Activated CD4-positive, alpha-beta T cell treated with anti-CD3 and anti-CD28 coated beads, Interleukin-2, amount 10 ng/mL, durations not matched to agents 7 days and 5 days (primary cell): ENCODE data around the gene NRL. TPM values are rescaled to one million over a fixed set of nuclear protein-coding genes. Genes with fewer than 3 reads are reported as not detected.

Experiments used
- CTCF ChIA-PET: fragments of 350-600 bp; sonication (Branson Sonifier 250); formaldehyde crosslinking; loops from one replicate; lab custom pipeline; 2021; ENCODE audit warnings: antibody characterized with exemption; lab: Charles Lee
- POLR2A ChIA-PET: fragments of 350-600 bp; sonication (Branson Sonifier 250); formaldehyde crosslinking; loops from one replicate; lab custom pipeline; 2021; ENCODE audit warnings: antibody characterized with exemption; lab: Charles Lee
- DNase-seq: peaks from one replicate; pipeline ENCODE4 v3.0.0-alpha.2; 2020
- H3K27ac Mint-ChIP-seq: one replicate; pipeline ENCODE4 v1.8.0; 2021; ENCODE audit warnings: mild to moderate bottlenecking, moderate library complexity, mixed read lengths
- H3K27me3 Mint-ChIP-seq: one replicate; pipeline ENCODE4 v1.8.0; 2021; ENCODE audit warnings: mixed read lengths
- H3K36me3 Mint-ChIP-seq: one replicate; pipeline ENCODE4 v1.8.0; 2021; ENCODE audit warnings: low read depth, mixed read lengths
- H3K4me1 Mint-ChIP-seq: one replicate; pipeline ENCODE4 v1.8.0; 2021; ENCODE audit warnings: mixed read lengths
- H3K4me3 Mint-ChIP-seq: one replicate; pipeline ENCODE4 v1.8.0; 2021; ENCODE audit warnings: mild to moderate bottlenecking, moderate library complexity, mixed read lengths
- H3K9me3 Mint-ChIP-seq: one replicate; pipeline ENCODE4 v1.8.0; 2021; ENCODE audit warnings: mixed read lengths
- total RNA-seq, 2 experiments: library from RNA; stranded (reverse); gene quantifications; one replicate each; pipeline ENCODE4 v1.2.3, GENCODE V29; 2021

The NRL gene
- total RNA-seq, 2 experiments from 2014 or later = 3.1 to 3.3 TPM

DNA sequence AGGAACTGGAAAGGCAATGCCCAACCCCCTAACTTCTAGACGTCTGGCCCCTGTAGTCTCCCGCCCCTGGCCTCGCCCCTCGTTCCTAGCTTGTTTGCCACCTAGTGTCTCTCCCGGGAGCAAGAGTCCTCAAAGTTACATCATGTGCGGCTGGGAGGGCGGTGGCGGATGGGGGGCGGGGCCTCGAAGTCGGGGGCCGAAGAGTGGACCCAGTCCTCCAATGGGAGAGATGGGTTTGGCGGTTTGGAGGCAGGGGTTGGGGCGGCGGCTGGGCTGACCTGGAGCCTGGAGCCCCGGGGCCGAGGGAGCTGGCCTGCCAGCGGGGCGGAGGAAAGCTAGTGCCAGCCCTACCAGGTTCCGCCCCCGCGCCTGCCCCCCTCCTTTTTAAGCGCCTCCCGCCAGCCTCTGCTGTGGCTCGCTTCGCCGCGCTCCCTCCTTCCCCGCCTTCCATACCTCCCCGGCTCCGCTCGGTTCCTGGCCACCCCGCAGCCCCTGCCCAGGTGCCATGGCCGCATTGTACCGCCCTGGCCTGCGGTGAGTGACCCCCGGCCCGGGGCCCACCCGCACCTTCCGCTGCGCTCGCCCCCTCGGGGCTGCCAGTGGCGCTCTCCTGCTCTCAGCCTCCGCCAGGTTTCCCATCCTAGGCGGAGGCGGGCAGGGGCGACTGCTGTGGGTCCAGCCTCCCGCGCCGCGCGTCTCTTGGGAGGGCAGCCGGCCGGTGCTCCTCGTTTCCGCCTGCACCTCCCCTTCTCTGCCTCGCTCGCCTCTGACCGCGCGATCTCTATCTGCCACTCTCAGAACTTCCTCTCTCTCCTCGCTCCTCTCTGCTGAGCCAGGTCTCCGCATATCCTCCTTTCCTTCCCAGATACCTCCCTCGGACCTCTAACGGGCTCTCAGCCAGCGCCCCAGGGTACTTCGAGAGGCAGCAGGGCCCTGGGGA lies 20.6 kb downstream of the NRL start, which contains the start of gene PCK2:
TSS of gene PCK2 (plus strand) at position 411 of the 940 bp plus-strand sequence. CDS start at position 506, 95 bp downstream.
- Mint-ChIP-seq H3K9me3 (no peaks in the 10 kb centered on the region), H3K36me3 (peaks cover 28% of the 10 kb centered on the region), H3K4me1 (peaks cover 35% of the 10 kb centered on the region), H3K27me3 (no peaks in the 10 kb centered on the region), H3K27ac (peak within 1 kb of the TSS; percentile 98), H3K4me3 (peak within 1 kb of the TSS; percentile 100)
- ChIA-PET CTCF (interaction anchor here (1.3 to 9.6 kb wide), 6 partner anchors 12 to 148 kb away, joined by 3 to 138 read pairs (median 7); partner anchors contain the start of genes DCAF11, IRF9 and TINF2), POLR2A (interaction anchor here (0.7 to 2.7 kb wide), 3 partner anchors 11 to 20 kb away, joined by 8 to 13 read pairs (median 9); partner anchors contain the start of genes DCAF11 and NRL)
- peak; percentile 79 for DNase-seq

DNA sequence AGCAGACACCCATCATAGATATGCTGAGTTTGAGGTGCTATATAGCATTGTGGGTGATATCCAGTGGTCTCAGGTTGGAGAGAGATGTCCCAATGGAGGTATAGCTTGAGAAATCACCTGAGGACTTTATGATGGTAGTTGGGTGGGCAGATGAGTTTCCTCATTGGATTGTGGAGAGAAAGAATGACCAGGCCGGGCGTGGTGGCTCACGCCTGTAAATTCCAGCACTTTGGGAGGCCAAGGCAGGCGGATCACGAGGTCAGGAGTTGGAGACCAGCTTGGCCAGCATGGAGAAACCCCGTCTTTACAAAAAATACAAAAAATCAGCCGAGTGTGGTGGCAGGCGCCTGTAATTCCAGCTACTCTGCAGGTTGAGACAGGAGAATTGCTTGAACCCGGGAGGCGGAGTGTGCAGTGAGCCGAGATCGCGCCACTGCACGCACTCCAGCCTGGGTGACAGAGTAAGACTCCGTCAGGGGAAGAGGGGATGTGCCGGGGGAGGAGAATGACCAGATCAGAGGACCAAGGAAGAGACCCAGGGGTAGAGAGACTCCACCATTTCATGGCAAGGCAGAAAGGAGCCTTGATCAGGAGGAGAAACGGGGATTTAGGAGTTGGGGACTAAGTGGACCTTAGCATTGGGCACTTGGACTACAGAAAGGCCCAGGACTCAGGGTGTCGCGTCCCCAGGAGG lies 21.4 kb downstream of the NRL start:
- Mint-ChIP-seq H3K4me1 (peaks cover 35% of the 10 kb centered on the region), H3K27me3 (no peaks in the 10 kb centered on the region), H3K36me3 (peaks cover 22% of the 10 kb centered on the region), H3K4me3 (peak overlapping the region; percentile 100), H3K9me3 (no peaks in the 10 kb centered on the region), H3K27ac (peak overlapping the region; percentile 76)
- ChIA-PET POLR2A (interaction anchor here (1.2 to 2.7 kb wide), 2 partner anchors 15 to 21 kb away, joined by 9 to 13 read pairs; partner anchors contain the start of genes DCAF11 and NRL), CTCF (interaction anchor here (1.0 to 9.6 kb wide), 4 partner anchors 12 to 67 kb away, joined by 3 to 138 read pairs (median 14); partner anchors contain the start of gene IRF9)
- DNase-seq = no peak

GRCh38 chr14:24092505-24093206 lies 22.1 kb downstream of the NRL start:
- Mint-ChIP-seq H3K4me3 (peak overlapping the region; percentile 100), H3K36me3 (peaks cover 17% of the 10 kb centered on the region), H3K27me3 (no peaks in the 10 kb centered on the region), H3K27ac (peak overlapping the region; percentile 76), H3K9me3 (no peaks in the 10 kb centered on the region), H3K4me1 (peaks cover 35% of the 10 kb centered on the region)
- no peak for DNase-seq
- ChIA-PET POLR2A (interaction anchor here (0.9 kb wide), 1 partner anchor 43 kb away, joined by 4 read pairs; the partner anchor contains the start of gene PSME1), CTCF (interaction anchor here (1.0 to 9.6 kb wide), 4 partner anchors 12 to 68 kb away, joined by 3 to 138 read pairs (median 14); partner anchors contain the start of gene IRF9)

DNA sequence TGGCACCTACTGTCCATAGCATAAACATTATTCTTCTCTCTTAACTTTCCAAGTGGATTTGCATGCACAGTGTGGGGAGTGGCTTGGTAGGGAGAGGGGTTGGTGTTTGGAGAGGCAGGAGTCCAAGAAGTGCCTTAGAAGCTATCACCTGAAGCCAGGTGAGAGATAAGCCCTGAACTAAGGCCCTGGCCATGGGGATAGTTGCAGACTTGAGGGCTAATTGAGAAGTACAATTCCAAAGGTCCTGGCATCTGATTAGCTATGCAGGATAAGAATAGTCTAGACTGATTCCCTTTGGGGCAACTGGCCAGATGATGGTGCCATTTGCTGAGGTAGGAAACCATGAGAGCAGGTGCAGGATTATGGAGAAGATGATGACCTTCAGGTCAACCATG lies 22.6 kb downstream of the NRL start:
- Mint-ChIP-seq H3K27me3 (no peaks in the 10 kb centered on the region), H3K4me1 (peaks cover 35% of the 10 kb centered on the region), H3K9me3 (no peaks in the 10 kb centered on the region), H3K27ac (peak overlapping the region; percentile 76), H3K4me3 (no peak overlapping the region), H3K36me3 (peaks cover 17% of the 10 kb centered on the region)
- ChIA-PET POLR2A (interaction anchor here (0.9 kb wide), 1 partner anchor 44 kb away, joined by 4 read pairs; the partner anchor contains the start of gene PSME1), CTCF (interaction anchor here (0.9 to 9.6 kb wide), 4 partner anchors 11 to 69 kb away, joined by 3 to 138 read pairs (median 13); partner anchors contain the start of gene IRF9)
- DNase-seq = no peak

DNA sequence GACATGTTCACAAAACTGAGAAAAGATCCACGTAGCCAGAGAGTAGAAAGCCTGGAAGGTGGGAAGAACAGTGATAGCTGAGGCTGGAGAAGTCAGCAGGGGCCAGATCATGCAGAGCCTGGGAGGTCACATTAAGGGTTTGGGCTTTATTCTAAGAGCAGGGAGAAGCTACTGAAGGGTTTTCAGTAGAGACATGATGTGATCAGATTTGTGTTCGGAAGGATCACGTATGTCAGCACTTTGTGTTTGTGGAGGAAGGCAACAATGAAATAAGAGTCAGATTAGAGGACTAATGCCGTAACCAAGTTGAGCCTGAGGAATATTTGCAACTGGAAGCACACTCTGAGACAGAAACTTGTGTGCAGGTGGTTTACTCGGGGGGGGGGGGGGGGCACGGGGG lies 24.9 kb downstream of the NRL start:
- no peaks in the 10 kb centered on the region for H3K27me3 Mint-ChIP-seq
- H3K36me3 Mint-ChIP-seq = peaks cover 2% of the 10 kb centered on the region
- no peaks in the 10 kb centered on the region for H3K9me3 Mint-ChIP-seq
- H3K4me3 Mint-ChIP-seq = no peak overlapping the region
- DNase-seq = no peak
- H3K4me1 Mint-ChIP-seq = peaks cover 20% of the 10 kb centered on the region
- H3K27ac Mint-ChIP-seq = no peak overlapping the region
- ChIA-PET POLR2A (no interaction called here), CTCF (interaction anchor here (0.9 to 9.6 kb wide), 14 partner anchors 9 to 200 kb away, joined by 3 to 138 read pairs (median 5); partner anchors contain the start of genes CARMIL3, DCAF11, DHRS4L2 and NRL)

- ChIA-PET CTCF (interaction anchor here (0.6 to 1.0 kb wide), 5 partner anchors 8 to 340 kb away, joined by 3 read pairs; partner anchors contain the start of gene IRF9), POLR2A (no interaction called here)
- no peak overlapping the region for H3K4me3 Mint-ChIP-seq
- H3K27ac Mint-ChIP-seq = no peak overlapping the region
- peaks cover 13% of the 10 kb centered on the region for H3K4me1 Mint-ChIP-seq
- H3K36me3 Mint-ChIP-seq = no peaks in the 10 kb centered on the region
- no peaks in the 10 kb centered on the region for H3K9me3 Mint-ChIP-seq
- no peaks in the 10 kb centered on the region for H3K27me3 Mint-ChIP-seq
- DNase-seq = no peak
These were observed 26.7 kb downstream of the NRL start for GRCh38 chr14:24088095-24088494.

DNA sequence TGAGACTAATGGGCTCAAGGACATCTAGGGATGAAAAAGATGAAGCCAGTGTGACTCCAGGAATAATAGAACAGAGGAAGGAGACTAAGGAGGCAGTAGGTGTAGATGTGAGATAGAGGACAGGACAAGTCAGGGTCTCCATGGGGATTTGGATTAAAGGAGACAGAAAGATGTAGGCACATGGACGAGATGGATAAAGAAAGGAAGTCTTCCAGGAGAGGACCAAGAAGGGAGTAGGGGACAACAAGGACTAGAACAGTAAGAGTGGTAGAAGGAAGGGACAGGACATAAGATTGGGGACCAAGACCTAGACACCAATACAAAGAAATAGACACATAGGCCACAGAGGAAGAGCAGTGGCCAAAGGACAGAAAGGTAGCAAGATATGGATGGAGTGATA lies 27.7 kb downstream of the NRL start:
- Mint-ChIP-seq H3K4me1 (peaks cover 11% of the 10 kb centered on the region), H3K36me3 (no peaks in the 10 kb centered on the region), H3K4me3 (no peak overlapping the region), H3K9me3 (no peaks in the 10 kb centered on the region), H3K27ac (no peak overlapping the region), H3K27me3 (peaks cover 1% of the 10 kb centered on the region)
- CTCF ChIA-PET = interaction anchor here (1.0 to 1.1 kb wide), 2 partner anchors 20 to 23 kb away, joined by 3 to 4 read pairs; no protein-coding TSS in a partner anchor
- no peak for DNase-seq
- POLR2A ChIA-PET = no interaction called here

DNA sequence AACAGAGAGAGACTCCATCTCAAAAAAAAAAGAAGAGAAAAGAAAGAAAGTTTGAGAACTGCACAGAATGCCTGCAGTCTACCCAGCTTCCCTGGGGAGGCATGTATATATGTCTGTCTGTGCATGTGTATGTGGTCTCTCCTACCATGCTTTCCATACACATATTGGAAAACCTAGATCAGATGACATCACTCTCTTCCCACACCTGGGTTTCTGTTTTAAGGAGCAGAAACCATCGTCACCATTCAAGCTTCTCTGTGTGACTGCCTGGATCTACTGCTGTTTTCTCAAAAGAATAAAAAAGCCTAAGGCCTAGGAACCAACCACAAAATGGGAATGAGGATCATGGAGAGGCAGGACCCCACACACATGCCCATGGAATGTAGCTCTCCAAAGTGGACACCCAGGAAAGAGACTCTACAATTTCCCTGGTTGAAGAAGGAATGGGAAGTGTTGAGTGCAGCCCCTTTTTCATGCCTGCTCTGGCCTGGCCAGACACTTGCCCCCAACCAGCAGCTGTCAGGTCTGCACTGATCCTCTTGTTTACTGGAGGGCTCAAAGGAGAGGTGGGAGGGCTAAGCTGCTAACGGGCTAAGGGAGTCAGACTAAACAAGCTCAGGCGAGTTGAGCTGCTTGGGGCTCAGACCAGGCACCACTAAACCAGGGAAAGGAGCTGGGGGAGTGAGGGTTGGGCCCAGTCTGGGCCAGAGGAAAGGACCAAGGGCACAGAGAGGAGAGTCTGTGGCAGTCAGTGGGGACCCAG lies 28.4 kb downstream of the NRL start:
- Mint-ChIP-seq H3K27me3 (peaks cover 1% of the 10 kb centered on the region), H3K4me1 (peaks cover 14% of the 10 kb centered on the region), H3K9me3 (no peaks in the 10 kb centered on the region), H3K4me3 (no peak overlapping the region), H3K36me3 (no peaks in the 10 kb centered on the region), H3K27ac (no peak overlapping the region)
- DNase-seq = no peak
- POLR2A ChIA-PET = interaction anchor here (0.7 kb wide), 1 partner anchor 197 kb away, joined by 3 read pairs; no protein-coding TSS in a partner anchor
- CTCF ChIA-PET = interaction anchor here (1.0 to 1.1 kb wide), 2 partner anchors 20 to 24 kb away, joined by 3 to 4 read pairs; no protein-coding TSS in a partner anchor

GRCh38 chr14:24085215-24085614 lies 29.5 kb downstream of the NRL start:
- ChIA-PET CTCF (interaction anchor here (0.9 to 1.3 kb wide), 4 partner anchors 11 to 96 kb away, joined by 3 to 4 read pairs (median 3); partner anchors contain the start of genes DHRS4L2 and PSME1), POLR2A (interaction anchor here (0.7 kb wide), 1 partner anchor 195 kb away, joined by 3 read pairs; no protein-coding TSS in a partner anchor)
- no peak for DNase-seq
- no peak overlapping the region for H3K4me3 Mint-ChIP-seq
- H3K4me1 Mint-ChIP-seq = peaks cover 18% of the 10 kb centered on the region
- no peaks in the 10 kb centered on the region for H3K36me3 Mint-ChIP-seq
- peaks cover 1% of the 10 kb centered on the region for H3K27me3 Mint-ChIP-seq
- no peak overlapping the region for H3K27ac Mint-ChIP-seq
- no peaks in the 10 kb centered on the region for H3K9me3 Mint-ChIP-seq

GRCh38 chr14:24084440-24084839 lies 30.3 kb downstream of the NRL start:
- no peak overlapping the region for H3K27ac Mint-ChIP-seq
- H3K36me3 Mint-ChIP-seq = no peaks in the 10 kb centered on the region
- ChIA-PET CTCF (interaction anchor here (1.2 to 1.3 kb wide), 2 partner anchors 10 to 24 kb away, joined by 3 to 4 read pairs; no protein-coding TSS in a partner anchor), POLR2A (no interaction called here)
- H3K4me1 Mint-ChIP-seq = peaks cover 22% of the 10 kb centered on the region
- H3K27me3 Mint-ChIP-seq = peaks cover 1% of the 10 kb centered on the region
- no peak for DNase-seq
- H3K4me3 Mint-ChIP-seq = no peak overlapping the region
- H3K9me3 Mint-ChIP-seq = no peaks in the 10 kb centered on the region

DNA sequence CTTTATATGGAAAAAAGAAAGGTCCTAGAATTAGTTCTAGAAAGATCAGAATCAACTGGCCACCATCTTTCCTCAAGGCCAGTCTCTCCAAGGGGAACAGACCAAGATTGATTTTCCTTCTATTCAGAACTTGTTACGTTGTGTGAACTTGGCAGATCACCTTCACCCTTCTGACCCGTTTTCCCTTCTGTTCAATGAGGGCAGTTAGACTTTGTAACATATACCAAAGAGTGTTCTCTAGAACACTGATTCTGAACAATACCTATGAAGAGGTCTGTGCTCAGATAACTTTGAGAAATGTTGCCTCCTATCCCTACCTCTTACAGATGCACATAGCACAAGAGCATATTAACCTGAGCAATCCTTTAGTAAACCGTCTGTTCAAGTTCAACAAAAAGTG lies 31.3 kb downstream of the NRL start:
- DNase-seq = no peak
- ChIA-PET CTCF (interaction anchor here (1.0 to 1.7 kb wide), 2 partner anchors 78 to 250 kb away, joined by 3 to 5 read pairs; partner anchors contain the start of gene IRF9), POLR2A (no interaction called here)
- Mint-ChIP-seq H3K36me3 (no peaks in the 10 kb centered on the region), H3K4me1 (peaks cover 27% of the 10 kb centered on the region), H3K4me3 (no peak overlapping the region), H3K27ac (no peak overlapping the region), H3K9me3 (no peaks in the 10 kb centered on the region), H3K27me3 (peaks cover 3% of the 10 kb centered on the region)
